HG03095 (cell line): ENCODE data around the gene ZNF507.

Experiments used
- ATAC-seq: cut with Tn5 transposase; IDR thresholded peaks from one replicate; pipeline ENCODE4 v1.9.1; 2021; ENCODE audit warnings: moderate library complexity; ENCODE audit not compliant: unreplicated experiment

ZNF507 gene

DNA sequence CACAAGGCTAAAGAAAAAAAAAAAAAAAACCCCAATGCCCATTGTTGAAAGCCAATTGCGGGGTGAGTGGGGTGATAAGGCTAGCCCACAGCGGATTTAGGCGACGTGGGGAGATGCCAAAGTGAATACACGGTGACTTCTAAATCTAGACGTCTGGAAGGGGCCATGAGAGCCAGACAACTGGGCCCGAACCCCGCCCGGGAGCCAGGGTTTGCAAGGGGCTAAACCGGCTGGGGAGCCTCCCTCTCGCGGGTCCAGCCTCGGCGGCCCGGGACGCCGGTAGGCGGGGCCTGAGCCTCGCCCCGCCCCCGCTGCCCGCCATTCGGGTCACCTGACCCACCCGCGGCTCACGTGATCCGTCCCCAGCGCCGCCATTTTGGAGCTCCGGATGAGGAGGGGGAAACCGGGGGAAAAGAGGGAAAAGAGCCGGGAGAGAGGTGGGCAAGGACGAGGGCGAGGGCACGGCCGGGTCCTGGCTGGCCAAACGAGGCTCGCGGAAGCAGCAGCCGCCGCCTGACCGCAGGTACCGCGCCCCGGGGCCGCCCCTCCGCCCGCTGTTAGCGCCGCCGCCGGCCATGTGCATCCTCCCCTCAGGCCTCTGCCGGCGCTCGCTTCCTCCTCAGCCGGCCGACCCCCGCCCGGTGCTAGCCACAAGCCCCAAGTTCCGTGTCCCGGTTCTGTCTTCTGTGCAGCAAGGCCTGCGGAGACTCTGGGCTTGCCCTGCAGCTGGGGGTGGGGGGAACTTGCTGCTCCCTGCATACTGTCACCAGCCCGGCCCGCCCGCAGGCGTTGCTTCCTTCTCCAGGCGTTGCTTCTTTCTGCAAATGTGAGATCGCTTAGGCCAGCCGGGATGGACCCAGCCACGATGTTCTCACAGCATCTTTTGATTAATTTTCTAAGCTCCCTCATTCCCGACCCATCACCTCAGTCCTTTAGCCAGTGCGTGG lies at the start of gene ZNF507:
Gene ZNF507 (plus strand): TSS at position 350 of the 947 bp plus-strand sequence. CDS start 7,221 bp downstream, outside the sequence.
- ATAC-seq, result peak; percentile 83

DNA sequence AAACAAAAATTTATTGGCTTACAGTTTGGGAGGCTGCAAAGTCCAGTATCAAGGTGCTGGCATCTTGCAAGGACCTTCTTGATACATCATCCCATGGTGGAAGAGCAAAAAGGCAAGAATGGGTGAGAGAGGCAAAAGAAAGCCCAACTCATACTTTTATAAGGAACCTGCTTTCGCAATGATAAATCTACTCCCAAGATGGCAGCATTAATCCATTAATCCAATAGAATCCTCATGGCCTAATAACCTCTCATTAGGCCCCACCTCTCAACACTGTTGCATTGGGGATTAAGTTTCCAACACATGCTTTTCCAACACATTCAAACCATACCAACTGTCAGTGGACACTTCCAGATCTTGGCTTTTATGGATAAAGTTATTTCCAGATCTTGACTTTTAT lies 48.7 kb upstream of the ZNF507 start:
- ATAC-seq, result no peak

- no peak for ATAC-seq
These were observed 42.6 kb upstream of the ZNF507 start for GRCh38 chr19:32302778-32303177.

- ATAC-seq, result no peak
These were observed 42.2 kb upstream of the ZNF507 start for GRCh38 chr19:32303193-32303592.

DNA sequence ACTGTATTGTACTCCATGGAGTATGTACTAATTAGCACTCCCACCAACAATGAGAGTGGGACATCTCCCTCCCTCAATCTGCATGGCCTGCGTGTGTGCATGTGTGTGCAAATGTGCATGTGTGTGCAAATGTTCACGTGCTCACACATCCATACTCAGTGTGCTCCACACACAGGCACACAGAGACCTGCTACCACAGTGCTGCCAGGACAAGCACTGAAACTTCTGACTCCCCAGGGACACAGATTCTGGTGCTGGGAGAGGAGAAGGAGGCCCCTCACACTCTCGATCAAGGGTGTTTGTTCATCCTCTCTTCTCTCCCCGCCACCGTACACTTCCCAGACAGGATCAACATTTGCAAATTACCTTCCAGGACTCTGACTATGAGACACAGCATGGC lies 37.8 kb upstream of the ZNF507 start:
- ATAC-seq, result no peak

DNA sequence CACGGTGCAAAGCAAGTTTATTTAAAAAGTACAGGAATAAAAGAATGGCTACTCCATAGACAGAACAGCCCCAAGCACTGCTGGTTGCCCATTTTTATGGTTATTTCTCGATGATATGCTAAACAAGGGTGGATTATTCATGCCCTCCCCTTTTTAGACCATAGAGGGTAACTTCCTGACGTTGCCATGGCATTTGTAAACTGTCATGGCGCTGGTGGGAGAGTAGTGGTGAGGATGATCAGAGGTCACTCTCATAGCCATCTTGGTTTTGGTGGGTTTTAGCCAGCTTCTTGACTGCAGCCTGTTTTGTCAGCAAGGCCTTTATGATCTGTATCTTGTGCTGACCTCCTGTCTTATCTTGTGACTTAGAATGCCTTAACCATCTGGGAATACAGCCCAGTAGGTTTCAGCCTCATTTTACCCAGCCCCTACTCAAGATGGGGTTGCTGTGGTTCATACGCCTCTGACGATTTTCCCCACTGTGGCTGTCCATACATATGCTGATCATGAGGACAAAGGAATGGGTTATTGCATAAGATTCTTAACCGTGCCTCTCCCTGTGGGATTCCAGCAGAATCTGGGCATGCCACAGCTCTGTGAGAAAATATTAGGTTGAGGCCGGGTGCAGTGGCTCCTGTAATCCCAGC lies 36.9 kb upstream of the ZNF507 start:
- no peak for ATAC-seq

DNA sequence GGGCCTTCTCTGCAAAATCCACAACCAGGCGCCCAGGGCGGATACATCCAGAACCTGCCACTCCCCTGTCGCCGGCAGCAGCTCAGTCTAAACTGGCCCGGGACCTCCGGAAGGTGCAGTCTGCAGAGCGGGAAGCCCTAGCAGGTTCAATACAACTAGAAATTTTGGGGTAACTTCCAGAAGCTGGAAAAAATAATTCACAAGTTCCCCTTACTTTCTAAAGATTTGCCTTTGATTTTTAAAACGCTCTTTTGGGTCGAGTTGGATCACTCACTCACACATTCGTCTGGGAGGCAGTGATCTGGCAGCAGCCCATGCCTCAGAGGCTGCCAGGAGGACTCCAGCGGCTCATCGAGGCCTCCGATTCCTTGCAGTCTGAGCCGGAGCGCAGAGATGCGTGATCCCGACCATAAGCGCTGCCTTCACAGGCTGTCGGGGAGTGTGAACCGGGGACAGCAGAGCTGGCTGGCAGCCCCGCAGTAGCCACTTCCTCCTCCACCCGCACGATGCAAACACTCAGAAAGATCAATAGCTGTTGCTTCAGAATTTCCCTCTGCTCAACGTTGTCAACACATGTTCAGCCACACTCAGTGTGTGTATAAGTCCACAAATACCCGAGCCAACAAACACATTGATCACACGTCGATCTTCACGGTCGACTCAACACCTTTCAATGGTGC lies 35.6 kb upstream of the ZNF507 start:
- ATAC-seq, result no peak

GRCh38 chr19:32311371-32311770 lies 34.0 kb upstream of the ZNF507 start:
- ATAC-seq, result no peak

- no peak for ATAC-seq
These were observed 31.7 kb upstream of the ZNF507 start for GRCh38 chr19:32313569-32314265.

DNA sequence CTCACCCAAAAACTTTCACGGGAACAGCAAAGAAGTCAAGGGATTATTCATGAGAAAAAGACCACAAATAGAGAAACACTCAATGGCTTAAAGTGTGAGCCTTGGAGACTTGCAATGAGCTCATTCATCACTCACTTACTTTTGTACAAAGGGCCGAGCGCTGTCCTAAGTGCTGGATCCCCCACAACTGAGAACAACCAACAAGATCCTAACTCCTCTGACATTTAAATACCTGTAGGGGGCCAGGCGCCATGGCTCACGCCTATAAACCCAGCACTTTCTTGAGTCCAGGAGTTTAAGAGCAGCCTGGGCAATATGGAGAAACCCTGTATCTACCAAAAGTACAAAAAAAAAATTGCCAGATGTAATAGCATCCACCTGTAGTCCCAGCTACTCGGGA lies 29.4 kb upstream of the ZNF507 start:
- ATAC-seq, result no peak

DNA sequence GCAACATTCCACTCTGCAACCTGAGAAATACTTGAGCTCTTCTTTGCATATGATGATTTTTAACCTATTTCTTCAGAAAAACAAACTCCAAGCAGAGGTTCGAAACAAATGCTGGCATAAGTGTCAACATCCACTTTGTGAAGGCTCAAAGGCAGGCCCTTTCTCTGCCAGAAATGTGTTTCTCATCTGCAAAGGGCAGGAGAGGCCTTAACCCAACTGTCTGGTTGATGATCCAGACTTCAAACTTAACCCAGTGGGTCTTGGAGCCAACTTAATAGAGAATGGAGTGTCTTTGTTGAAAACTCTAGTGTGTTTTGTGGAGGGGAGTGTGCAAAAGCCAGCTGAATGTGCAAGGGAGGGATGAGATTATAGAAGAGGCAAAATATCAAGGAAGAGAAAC lies 28.3 kb upstream of the ZNF507 start:
- ATAC-seq, result no peak

DNA sequence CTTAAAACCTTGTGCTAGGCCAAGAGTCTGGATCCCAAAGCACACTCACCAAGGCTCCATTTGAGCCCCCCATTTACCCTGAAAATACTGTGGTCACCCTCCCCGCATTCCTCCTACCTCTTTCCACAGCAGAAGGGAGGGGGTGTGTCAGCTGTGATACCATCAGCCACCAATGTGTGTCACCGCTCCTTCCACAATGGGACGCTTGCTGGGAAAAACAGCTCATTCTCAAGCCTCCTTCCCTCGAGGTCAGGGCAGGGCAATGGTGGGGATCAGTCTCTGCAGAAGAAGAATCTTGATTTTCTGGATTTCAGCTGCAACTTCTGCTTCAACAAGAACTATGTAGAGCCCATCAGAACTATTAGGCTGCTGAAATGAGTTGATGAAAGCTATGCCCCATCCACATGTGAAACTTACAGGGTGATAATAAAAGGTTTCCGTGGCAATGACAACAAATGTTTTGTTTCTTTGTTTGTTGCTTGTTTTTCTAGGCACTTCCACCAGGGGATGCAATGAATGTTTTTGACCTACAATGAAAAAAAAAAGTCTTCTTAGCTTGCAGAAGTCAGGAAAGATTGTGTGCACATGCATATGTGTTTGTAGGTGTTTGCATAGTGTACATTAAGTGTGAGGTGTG lies 26.4 kb upstream of the ZNF507 start:
- ATAC-seq, result no peak

GRCh38 chr19:32322541-32322940 lies 22.9 kb upstream of the ZNF507 start:
- ATAC-seq, result no peak

- ATAC-seq, result no peak
These were observed 20.7 kb upstream of the ZNF507 start for GRCh38 chr19:32324631-32325285.

DNA sequence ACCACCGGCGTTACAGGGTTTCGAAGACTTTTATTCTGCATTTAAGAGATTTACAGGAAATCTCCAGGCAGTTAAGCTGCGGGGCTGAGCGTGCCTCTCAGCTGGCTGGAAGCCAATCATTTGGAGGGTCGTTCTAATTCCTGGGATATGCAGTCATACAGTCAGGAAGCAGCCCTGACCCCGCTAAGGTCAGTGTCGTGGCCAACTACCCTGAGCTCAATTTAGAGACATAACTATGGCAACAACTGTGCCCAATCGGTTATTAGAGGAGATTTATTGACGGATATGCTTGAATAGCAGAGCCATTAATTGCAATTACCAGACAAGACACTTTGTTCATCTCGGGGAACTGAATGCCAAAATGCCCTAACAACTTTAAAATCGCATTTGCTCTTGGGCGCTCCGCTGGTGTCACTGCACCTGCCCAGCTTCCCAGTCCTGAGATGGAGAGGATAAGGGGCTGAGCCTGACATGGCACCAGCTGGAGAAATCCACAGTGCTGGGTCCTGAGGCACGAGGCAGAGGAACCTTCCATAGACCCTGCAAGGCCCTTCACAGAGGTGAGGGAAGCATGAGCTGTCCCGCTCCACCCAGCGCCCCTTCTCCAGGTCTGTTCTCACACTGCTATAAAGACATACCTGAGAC lies 15.1 kb upstream of the ZNF507 start:
- no peak for ATAC-seq

GRCh38 chr19:32333227-32333626 lies 12.2 kb upstream of the ZNF507 start:
- no peak for ATAC-seq

DNA sequence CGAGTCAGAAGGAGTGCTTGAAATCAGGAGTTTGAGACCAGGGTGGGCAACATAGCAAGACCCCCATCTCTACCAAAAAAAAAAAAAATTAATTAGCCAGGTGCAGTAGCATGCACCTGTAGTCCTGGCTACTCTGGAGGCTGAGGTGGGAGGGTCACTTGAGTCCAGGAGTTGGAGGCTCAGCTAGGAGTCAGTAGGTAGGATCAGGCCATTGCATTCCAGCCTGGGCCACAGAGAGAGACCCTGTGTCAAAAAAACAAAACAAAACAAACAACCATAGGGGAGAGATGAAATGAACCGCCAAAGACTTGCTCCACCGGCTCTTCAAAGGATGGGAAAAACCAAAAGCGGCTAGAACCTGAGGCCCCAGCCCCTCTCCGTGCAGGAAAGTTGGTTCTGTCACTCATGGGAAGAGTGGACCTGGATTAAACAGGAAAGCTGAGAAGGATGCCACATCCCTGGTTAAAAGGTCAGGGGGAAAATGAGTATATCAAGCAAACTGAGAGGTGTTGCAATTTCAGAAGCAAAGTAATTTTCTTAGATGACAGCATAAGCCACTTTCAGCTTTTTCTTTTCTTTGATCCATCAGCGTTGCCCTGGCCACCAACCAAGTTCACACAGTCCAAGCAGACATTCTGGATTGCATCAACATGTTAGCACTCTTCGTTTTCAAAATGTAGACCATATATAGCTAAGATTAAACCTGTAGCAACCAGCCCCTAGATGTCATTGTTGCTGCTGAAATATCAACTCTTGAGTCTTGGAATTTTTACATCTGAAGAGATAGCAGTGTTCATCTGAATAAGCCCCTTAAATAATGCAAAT lies 8.9 kb upstream of the ZNF507 start:
- ATAC-seq, result no peak

- no peak for ATAC-seq
These were observed 8.2 kb upstream of the ZNF507 start for GRCh38 chr19:32337084-32337808.
